Astrocyte of the cerebellum (primary cell): ENCODE measurements around the gene PLXNB2.
A peak's percentile ranks its signal among the peaks of the same experiment; 100 is the strongest.

Experiments used
- DNase-seq: peaks from one replicate; pipeline ENCODE4 v3.0.0-alpha.2; 2011; ENCODE audit warnings: low read depth
- H3K4me3 ChIP-seq: 2 replicates; pipeline ENCODE4 v1.5.1; 2011; ENCODE audit warnings: mild to moderate bottlenecking, low read depth, low read length, moderate library complexity
- CTCF ChIP-seq: IDR thresholded peaks from 2 replicates; pipeline ENCODE4 v1.5.1; 2012; ENCODE audit warnings: low read length, low read depth, moderate library complexity, mild to moderate bottlenecking; ENCODE audit errors: missing control alignments
- in situ Hi-C: cut with HindIII; loops from 2 replicates; pipeline ENCODE4 v1.10.0; 2017; ENCODE audit warnings: low sequenced_read_pairs

The PLXNB2 gene

GRCh38 chr22:50261615-50262459, 45.6 kb downstream of the PLXNB2 start, which contains the start of gene MAPK12:
Gene MAPK12 (minus strand): TSS chr22:50261683. CDS start chr22:50261509, 174 bp downstream.
- H3K4me3 ChIP-seq, result peak within 1 kb of the TSS; percentile 62
- in situ Hi-C loops, result no loop called here
- no peak for DNase-seq
- no peak for TF ChIP-seq CTCF

GRCh38 chr22:50260801-50261614, 46.4 kb downstream of the PLXNB2 start:
- in situ Hi-C loops, result no loop called here
- peak overlapping the region; percentile 62 for H3K4me3 ChIP-seq
- no peak for TF ChIP-seq CTCF
- no peak for DNase-seq

GRCh38 chr22:50260434-50260800, 47.0 kb downstream of the PLXNB2 start:
- H3K4me3 ChIP-seq, result peak overlapping the region; percentile 62
- DNase-seq, result no peak
- in situ Hi-C loops, result no loop called here
- no peak for TF ChIP-seq CTCF

GRCh38 chr22:50259302-50259701, 48.1 kb downstream of the PLXNB2 start:
- no peak for TF ChIP-seq CTCF
- DNase-seq, result no peak
- no peak overlapping the region for H3K4me3 ChIP-seq
- in situ Hi-C loops, result no loop called here

- TF ChIP-seq CTCF, result no peak
- H3K4me3 ChIP-seq, result no peak overlapping the region
- DNase-seq, result no peak
- in situ Hi-C loops, result no loop called here
Observed at GRCh38 chr22:50258361-50259292, 48.8 kb downstream of the PLXNB2 start.
